Stimulated activated CD8-positive, alpha-beta memory T cell treated with anti-CD3 and anti-CD28 coated beads, Interleukin-7, amount 100 ng/mL, for 1 hour (primary cell): ENCODE results near the gene MN1.

ENCODE experiments used
- DNase-seq, 2 donors: peaks; one replicate each; pipeline ENCODE4 v3.0.0-alpha.2; 2020; ENCODE audit warnings: low read depth in 2 of 2

MN1 gene

DNA sequence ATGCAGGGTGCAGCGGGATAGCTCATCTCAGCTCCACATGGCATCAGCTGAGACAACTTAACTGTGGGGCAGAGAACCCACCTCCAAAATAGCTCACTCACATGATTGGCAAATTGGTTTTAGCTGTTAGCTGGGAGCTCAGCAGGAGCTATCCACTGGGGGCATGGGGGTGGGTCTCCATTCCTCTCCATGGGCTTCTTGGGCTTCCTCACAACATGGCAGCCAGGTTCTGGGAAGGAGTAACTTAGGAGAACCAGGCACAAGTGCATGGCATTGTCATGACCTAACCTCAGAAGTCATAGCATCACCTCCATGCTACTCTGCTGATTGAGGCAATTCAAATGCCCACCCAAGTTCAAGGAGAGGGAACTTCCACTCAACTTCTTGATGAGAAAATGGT is 85.5 kb downstream of the MN1 start:
- DNase-seq: no peak

DNA sequence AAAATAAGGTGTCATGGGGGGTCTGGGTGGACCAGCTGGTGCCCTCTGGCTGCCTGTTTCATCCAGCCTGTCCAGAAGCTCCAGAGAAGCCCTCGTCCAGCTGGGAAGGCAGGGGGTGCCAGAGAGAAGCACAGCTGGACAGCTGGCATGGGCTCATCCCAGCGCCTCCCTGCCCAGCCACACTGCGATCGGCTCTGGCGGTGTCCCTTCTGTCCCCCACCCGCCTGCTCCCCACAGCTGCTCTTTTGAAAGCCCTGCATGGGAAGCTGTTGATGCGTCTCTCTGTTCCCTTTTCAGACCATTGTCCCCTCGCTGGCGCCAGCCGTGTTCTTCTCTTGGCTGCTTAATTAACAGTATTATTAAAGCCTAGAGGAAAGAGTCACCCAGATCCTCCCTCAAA is 86.5 kb downstream of the MN1 start:
- no peak for DNase-seq

DNA sequence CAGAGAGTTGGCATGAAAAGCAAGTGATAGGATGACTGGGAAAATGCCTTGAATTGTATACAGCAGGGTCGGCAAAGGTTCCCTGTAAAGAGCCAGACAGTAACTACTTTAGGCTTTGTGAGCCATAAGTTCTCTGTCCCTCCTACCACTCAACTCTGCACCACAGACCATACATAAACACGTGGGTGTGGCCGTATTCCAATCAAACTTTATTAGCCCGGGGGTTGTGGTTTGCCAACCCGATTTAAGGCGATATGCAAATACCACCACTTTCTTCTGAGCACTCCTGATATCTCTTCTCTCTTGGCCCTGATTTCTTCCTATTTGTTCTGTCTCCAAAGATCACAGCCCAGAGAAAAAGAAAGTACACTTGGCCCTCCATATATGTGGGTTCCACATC is 87.5 kb downstream of the MN1 start:
- no peak for DNase-seq

DNA sequence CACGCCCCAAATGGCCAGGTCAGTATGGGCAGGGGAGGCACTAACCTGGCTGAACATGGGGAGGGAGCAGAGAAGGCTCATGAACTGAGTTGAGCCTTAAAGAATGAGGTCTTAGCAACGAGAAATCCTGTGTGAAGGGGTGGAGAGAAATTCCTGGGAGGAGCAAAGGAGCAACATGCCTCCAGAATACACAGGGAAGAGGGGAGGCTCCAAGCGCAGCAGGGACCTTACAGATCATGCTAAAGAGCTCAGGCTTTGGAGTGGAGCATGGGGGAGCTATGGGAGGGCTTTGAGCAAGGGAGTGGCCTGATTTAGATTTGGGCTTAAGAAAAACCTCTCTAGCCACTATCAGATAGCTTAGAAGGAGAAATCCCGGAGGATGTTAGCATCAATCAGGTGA is 88.1 kb downstream of the MN1 start:
- no peak for DNase-seq

DNA sequence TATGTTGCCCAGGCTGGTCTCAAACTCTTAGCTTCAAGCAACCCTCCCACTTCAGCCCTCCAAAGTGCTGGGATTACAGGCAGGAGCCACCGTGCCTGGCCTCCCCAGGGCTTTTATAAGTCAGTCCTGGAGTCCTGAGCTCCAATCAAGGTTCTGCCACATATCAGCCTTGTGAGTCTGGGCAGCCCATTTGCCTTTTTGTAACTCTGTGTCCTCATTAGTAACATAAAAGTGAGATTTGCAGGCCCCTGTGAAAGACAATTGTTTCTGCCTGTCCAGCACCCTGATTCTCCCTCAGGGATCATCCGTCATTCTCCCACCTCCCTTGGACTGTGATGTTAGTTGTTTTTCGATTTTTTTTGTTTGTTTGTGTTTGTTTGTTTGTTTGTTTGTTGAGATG is 89.8 kb downstream of the MN1 start:
- no peak for DNase-seq

DNA sequence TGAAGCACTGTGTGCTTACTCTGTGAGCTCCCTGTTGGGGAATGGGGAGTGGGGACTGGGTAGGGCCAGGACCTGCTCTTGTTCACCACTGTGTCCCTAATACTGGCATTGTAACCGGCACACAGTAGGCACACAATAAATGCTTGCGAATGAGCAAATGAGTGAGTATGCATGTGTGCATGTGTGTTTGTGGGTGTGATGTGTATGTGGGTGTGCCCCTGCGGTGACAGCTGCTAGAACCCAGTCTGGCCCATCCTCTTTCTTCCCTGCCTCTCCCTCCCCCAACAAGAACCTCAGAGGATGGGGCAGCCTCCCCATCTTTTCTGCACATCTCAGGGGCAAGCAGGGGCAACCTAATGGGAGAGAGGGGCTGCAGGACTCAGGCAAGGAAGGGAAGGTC is 90.5 kb downstream of the MN1 start:
- DNase-seq: no peak

DNA sequence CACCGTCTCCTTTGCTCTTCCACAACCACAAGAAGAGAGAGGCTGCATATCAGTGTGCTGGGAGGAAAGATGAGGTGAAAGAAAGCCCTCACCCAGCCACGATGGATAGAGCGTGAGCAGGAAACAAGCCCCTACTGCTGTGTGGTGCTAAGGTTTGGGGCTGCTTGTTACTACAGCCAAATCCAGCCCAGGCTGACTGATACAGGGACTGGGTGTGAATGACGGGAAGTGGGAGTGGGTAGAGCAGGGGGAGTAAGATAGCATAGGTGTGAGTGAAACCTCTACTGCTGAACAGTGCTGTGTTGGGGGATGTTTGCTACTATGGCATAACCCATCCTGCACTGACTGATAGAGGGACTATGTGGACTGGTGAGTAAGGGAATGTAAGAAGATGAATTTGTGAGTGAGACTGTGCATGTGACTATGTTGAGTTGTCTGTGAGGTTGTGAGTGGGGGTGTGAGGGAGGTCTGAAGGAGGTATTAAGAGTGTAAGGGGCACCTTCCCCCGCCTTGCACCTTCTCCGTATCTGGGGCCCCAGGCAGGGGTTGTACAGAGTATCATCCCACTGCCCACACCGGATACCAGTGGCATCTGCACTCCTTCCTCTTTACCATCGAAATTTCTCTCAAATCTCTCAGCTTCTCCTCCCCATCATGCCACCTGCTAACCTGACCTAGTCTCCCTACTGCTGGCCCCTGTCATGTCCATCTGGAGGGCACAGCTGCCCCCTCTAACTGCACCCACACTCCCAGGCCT is 91.5 kb downstream of the MN1 start:
- no peak for DNase-seq

DNA sequence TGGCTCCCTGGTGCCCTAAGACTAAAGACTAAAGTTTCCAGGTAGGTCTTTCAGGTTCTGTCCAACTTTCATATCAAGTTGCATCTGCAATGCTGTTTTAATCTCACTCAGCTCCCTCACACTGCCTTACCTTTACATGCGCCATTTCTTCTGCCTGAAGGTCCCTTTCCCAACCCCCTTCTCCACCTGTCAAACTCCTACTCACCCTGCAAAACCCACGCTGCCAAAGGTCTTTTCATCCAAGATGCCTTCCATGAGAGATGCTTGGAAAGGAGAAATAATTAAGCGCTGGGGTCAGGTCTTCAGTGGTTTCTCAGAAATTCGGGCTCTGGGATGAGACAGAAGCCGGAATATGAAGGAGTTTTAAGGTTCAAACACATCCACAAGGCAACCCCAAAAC is 95.1 kb downstream of the MN1 start:
- no peak for DNase-seq

DNA sequence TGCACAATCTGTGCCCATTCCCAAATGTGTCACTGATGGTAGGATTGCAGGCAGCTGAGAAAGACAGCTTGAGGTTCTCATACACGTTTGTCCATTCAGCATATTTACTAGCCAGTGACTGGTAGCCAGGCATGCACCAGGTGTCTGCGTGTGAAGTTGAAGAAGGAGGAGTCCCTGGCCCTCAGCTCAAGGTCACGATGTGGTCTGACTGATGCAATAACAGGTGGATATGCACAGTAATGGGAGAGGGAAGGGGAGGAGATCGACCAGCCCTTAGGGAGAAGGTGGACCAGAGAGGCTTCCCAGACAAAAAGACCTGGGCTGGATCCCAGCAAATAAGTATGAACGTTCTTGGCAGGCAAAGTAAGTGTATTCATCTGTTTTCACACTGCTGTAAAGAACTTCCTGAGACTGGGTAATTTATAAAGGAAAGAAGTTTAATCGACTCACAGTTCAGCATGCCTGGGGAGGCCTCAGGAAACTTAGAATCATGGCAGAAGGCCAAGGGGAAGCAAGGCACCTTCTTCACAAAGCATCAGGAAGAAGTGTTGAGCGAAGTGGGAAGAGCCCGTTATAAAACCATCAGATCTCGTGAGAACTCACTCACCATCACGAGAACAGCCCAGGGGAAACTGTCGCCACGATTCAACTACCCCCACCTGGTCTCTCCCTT is 96.0 kb downstream of the MN1 start:
- DNase-seq: no peak

DNA sequence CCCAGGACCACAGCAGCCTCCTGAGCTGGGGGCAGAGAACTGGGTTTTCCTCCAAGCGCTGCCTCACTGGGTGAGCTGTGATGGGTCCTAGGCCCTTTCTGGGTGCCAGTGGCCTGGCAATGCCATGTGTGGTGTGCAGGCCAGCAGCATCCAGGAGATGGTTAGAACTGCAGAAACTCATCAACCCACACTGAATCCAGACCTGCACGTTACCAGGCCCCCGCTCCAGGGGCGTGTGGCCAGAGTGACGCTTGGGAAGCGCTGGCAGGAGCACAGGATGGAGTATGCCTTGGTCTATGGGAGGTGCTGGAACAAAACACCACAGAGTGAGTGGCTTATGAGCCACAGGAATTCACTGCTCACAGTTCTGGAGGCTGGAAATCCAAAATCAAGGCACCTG is 97.0 kb downstream of the MN1 start:
- no peak for DNase-seq

DNA sequence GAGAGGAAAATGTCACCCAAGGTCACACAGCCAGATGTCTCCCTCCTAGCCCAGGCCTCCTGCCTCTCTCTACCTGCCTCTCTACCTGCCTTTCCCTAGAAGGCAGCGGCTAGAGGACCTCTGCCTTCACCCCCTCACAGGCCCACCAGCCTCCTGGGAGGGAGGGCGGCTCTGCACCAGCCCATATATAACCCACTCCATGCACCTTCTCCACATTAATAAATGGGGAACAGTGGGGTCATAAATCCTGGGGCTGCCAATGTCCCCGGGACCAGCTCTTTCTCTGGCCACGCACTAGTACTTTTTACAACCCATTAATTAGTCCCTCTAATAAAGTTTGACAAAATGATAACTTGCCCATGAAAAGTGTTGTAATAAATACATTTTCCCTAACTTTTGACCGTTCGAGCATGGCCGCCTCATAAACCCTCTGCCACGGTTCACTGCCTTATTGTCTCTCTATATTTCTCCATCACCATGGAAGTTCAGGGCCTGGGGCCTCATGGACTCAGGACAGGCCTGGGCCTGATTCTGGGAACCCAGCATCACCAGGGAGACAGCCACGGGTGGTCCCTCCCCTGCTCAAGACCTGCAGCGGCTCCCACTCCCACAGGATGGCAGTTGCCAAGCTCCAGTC is 102.1 kb downstream of the MN1 start:
- no peak for DNase-seq

DNA sequence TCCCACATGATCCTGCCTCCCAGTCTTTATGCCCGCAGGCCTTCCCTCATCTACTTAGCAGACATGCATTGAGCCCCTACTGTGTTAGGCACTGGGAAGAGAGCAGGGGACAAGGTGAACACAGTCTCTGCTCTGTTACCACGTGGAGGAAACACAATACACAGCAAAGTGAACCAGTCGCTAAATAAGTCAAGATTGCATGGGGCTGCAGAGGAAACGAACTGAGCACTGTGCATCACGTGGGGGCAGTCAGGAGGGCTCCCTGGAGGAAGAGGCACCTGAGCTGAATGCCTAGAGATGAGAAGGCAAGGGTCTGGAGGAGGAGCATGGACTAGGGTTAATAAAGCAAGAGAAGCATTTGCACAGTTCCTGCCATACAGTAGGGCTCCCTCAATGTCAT is 102.7 kb downstream of the MN1 start:
- DNase-seq: no peak
